Measurements from ENCODE around the gene ZNF408. TPM values are rescaled to one million over a fixed set of nuclear protein-coding genes. Genes with fewer than 3 reads are reported as not detected.

The ZNF408 gene
- total RNA-seq, 1 experiment from 2014 or later: 19.8 TPM

GRCh38 chr11:46741600-46742484 lies 41.0 kb downstream of the ZNF408 start:
- ATAC-seq: no peak
- POLR2A ChIA-PET: interaction anchor here (0.5 kb wide), 1 partner anchor 107 kb away, joined by 6 read pairs; no protein-coding TSS in a partner anchor

GRCh38 chr11:46743043-46743442 lies 42.2 kb downstream of the ZNF408 start:
- ChIA-PET CTCF (no interaction called here), POLR2A (no interaction called here)
- Histone ChIP-seq H3K9me3 (ENCODE audit: control insufficient read depth, insufficient read depth, low read depth, low read length) (no peaks in the 10 kb centered on the region), H3K27me3 (ENCODE audit: control insufficient read depth, insufficient read depth, low read length) (no peaks in the 10 kb centered on the region), H3K4me3 (ENCODE audit: low read depth in 2 of 2, low read length in 2 of 2) (no peak overlapping the region), H3K36me3 (ENCODE audit: control insufficient read depth, insufficient read depth, low read length) (peaks cover 35% of the 10 kb centered on the region), H3K27ac (ENCODE audit: low read length) (no peak overlapping the region), H3K4me1 (ENCODE audit: control insufficient read depth, insufficient read depth, low read length) (no peaks in the 10 kb centered on the region)
- no TSS peak for BruUV-seq (replicated peaks)
- DNase-seq (ENCODE audit: low read depth, low spot score): no peak
- in situ Hi-C loops (cut with HindIII; ENCODE audit: low pct_unique_long_range_greater_than_20kb, low sequenced_read_pairs): no loop called here
- ATAC-seq: no peak
- no peak for TF ChIP-seq TCF7L2 (IDR thresholded peaks at IDR 0.05; ENCODE audit: low read depth, low read length)
- no peak for TF ChIP-seq CTCF (IDR thresholded peaks at IDR 0.05)
- TF ChIP-seq SIN3A (IDR thresholded peaks at IDR 0.05; ENCODE audit: borderline replicate concordance, insufficient read depth, low read depth, low read length): no peak
- no peak for TF ChIP-seq POLR2AphosphoS5 (IDR thresholded peaks at IDR 0.05; ENCODE audit: low read depth, low read length)
- TF ChIP-seq, protein P1, sequence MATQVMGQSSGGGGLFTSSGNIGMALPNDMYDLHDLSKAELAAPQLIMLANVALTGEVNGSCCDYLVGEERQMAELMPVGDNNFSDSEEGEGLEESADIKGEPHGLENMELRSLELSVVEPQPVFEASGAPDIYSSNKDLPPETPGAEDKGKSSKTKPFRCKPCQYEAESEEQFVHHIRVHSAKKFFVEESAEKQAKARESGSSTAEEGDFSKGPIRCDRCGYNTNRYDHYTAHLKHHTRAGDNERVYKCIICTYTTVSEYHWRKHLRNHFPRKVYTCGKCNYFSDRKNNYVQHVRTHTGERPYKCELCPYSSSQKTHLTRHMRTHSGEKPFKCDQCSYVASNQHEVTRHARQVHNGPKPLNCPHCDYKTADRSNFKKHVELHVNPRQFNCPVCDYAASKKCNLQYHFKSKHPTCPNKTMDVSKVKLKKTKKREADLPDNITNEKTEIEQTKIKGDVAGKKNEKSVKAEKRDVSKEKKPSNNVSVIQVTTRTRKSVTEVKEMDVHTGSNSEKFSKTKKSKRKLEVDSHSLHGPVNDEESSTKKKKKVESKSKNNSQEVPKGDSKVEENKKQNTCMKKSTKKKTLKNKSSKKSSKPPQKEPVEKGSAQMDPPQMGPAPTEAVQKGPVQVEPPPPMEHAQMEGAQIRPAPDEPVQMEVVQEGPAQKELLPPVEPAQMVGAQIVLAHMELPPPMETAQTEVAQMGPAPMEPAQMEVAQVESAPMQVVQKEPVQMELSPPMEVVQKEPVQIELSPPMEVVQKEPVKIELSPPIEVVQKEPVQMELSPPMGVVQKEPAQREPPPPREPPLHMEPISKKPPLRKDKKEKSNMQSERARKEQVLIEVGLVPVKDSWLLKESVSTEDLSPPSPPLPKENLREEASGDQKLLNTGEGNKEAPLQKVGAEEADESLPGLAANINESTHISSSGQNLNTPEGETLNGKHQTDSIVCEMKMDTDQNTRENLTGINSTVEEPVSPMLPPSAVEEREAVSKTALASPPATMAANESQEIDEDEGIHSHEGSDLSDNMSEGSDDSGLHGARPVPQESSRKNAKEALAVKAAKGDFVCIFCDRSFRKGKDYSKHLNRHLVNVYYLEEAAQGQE (IDR thresholded peaks at IDR 0.05; ENCODE audit: insufficient read depth in 1 of 2, low read depth in 2 of 2, low read length in 1 of 2): no peak
- intact Hi-C loops (cut with micrococcal nuclease; ENCODE audit: unreplicated experiment): no loop called here

More at GRCh38 chr11:46741600-46742484, 41.0 kb downstream of the ZNF408 start:
- no peaks in the 10 kb centered on the region for H3K27me3 ChIP-seq (ENCODE audit: control insufficient read depth, insufficient read depth, low read length)
- H3K27ac ChIP-seq (ENCODE audit: low read length): no peak overlapping the region
- TF ChIP-seq POLR2AphosphoS5 (IDR thresholded peaks at IDR 0.05; ENCODE audit: low read depth, low read length): no peak
- TF ChIP-seq, protein P1 (IDR thresholded peaks at IDR 0.05; ENCODE audit: insufficient read depth in 1 of 2, low read depth in 2 of 2, low read length in 1 of 2): no peak
- H3K4me3 ChIP-seq (ENCODE audit: low read depth in 2 of 2, low read length in 2 of 2): no peak overlapping the region
- no TSS peak for BruUV-seq (replicated peaks)
- no peaks in the 10 kb centered on the region for H3K4me1 ChIP-seq (ENCODE audit: control insufficient read depth, insufficient read depth, low read length)
- no peaks in the 10 kb centered on the region for H3K9me3 ChIP-seq (ENCODE audit: control insufficient read depth, insufficient read depth, low read depth, low read length)
- DNase-seq (ENCODE audit: low read depth, low spot score): no peak
- in situ Hi-C loops (cut with HindIII; ENCODE audit: low pct_unique_long_range_greater_than_20kb, low sequenced_read_pairs) (no loop called here), intact Hi-C loops (cut with micrococcal nuclease; ENCODE audit: unreplicated experiment) (no loop called here)
- CTCF ChIA-PET: interaction anchor here (0.9 kb wide), 1 partner anchor 353 kb away, joined by 3 read pairs; no protein-coding TSS in a partner anchor
- peaks cover 35% of the 10 kb centered on the region for H3K36me3 ChIP-seq (ENCODE audit: control insufficient read depth, insufficient read depth, low read length)

Measured in Panc1 (cell line).